GM21786 (cell line): ENCODE data around the gene PORCN.
A peak's percentile ranks its signal among the peaks of the same experiment; 100 is the strongest.

ENCODE experiments used
- ATAC-seq: cut with Tn5 transposase; IDR thresholded peaks from one replicate; pipeline ENCODE4 v1.9.1; 2021; ENCODE audit not compliant: unreplicated experiment

Gene PORCN

GRCh38 chrX:48508400-48509244, at the start of gene PORCN:
Gene PORCN (plus strand): TSS chrX:48508992. CDS start chrX:48509821, 829 bp downstream.
- peak; percentile 78 for ATAC-seq

- ATAC-seq, result no peak
Measured at GRCh38 chrX:48459483-48459882, 49.3 kb upstream of the PORCN start.

- no peak for ATAC-seq
Measured at GRCh38 chrX:48460031-48460430, 48.8 kb upstream of the PORCN start.

- ATAC-seq, result no peak
Measured at GRCh38 chrX:48460606-48461005, 48.2 kb upstream of the PORCN start.

GRCh38 chrX:48461830-48462229, 47.0 kb upstream of the PORCN start:
- no peak for ATAC-seq

GRCh38 chrX:48465336-48465933, 43.4 kb upstream of the PORCN start:
- no peak for ATAC-seq

GRCh38 chrX:48466696-48467095, 42.1 kb upstream of the PORCN start:
- ATAC-seq, result no peak

- no peak for ATAC-seq
Measured at GRCh38 chrX:48467281-48467761, 41.5 kb upstream of the PORCN start.

GRCh38 chrX:48468247-48468671, 40.5 kb upstream of the PORCN start:
- no peak for ATAC-seq

GRCh38 chrX:48468693-48469691, 39.8 kb upstream of the PORCN start:
- peak; percentile 49 for ATAC-seq

- no peak for ATAC-seq
Measured at GRCh38 chrX:48470110-48470832, 38.5 kb upstream of the PORCN start, which contains the start of gene SLC38A5. Gene SLC38A5 (minus strand): TSS chrX:48470260. CDS start chrX:48467924, 2,336 bp downstream.

- no peak for ATAC-seq
Measured at GRCh38 chrX:48470833-48471118, 38.0 kb upstream of the PORCN start.

- ATAC-seq, result no peak
Measured at GRCh38 chrX:48471504-48471903, 37.3 kb upstream of the PORCN start.

GRCh38 chrX:48472225-48472624, 36.6 kb upstream of the PORCN start:
- no peak for ATAC-seq

GRCh38 chrX:48472851-48473703, 35.7 kb upstream of the PORCN start:
- ATAC-seq, result no peak

GRCh38 chrX:48473704-48473990, 35.1 kb upstream of the PORCN start:
- no peak for ATAC-seq

- no peak for ATAC-seq
Measured at GRCh38 chrX:48474127-48474526, 34.7 kb upstream of the PORCN start.

- no peak for ATAC-seq
Measured at GRCh38 chrX:48474581-48474980, 34.2 kb upstream of the PORCN start.

- ATAC-seq, result no peak
Measured at GRCh38 chrX:48475296-48475695, 33.5 kb upstream of the PORCN start.
